Measurements from ENCODE around the gene ACADS. TPM values are rescaled to one million over a fixed set of nuclear protein-coding genes. Genes with fewer than 3 reads are reported as not detected.

The ACADS gene
- total and polyA plus RNA-seq, 9 of the 15 experiments (the other 6 are each of a cell fraction or from before 2014, with no cell fraction given) = 0.06 to 20.3 (median 8.8) TPM

- TF ChIP-seq ZMIZ1 (IDR thresholded peaks at IDR 0.05; ENCODE audit: low read depth in 2 of 2, low read length in 2 of 2) (no peak), ARID4B (CRISPR knock-in tag; IDR thresholded peaks at IDR 0.05) (no peak), HDGF (IDR thresholded peaks at IDR 0.05) (no peak)
Observed at GRCh38 chr12:120703311-120703942, 22.2 kb upstream of the ACADS start (continued).

Measured in K562 (cell line).